HG03196 (cell line): ENCODE results near the gene AGO3.
"Not testable (repeated sequence)": the region's sequence is repeated elsewhere in the genome, so short reads cannot be mapped to it uniquely, and the experiment has no call there.

Source experiments
- ATAC-seq: cut with Tn5 transposase; IDR thresholded peaks from one replicate; pipeline ENCODE4 v1.9.1; 2021; ENCODE audit not compliant: unreplicated experiment

Gene AGO3

DNA sequence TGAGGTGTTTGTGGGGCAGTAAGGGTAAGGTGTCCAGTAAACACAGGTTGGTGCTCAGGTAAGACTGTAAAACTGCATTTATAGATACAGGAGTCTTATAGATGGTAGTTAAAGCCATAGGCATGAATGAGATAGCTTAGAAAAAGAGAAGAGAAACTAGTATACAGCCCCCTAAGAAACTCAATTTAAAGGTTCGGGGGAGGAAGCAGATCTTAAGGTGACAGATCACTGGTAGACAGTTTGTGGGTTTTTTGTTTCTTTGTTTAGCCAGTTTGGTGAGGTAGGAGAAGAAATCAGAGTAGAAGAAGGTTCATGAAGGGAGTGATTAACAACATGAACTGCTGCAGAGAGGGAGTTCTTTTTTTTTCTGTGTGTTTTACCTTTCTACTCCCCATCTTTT is 6.1 kb upstream of the AGO3 start:
- ATAC-seq, result no peak

DNA sequence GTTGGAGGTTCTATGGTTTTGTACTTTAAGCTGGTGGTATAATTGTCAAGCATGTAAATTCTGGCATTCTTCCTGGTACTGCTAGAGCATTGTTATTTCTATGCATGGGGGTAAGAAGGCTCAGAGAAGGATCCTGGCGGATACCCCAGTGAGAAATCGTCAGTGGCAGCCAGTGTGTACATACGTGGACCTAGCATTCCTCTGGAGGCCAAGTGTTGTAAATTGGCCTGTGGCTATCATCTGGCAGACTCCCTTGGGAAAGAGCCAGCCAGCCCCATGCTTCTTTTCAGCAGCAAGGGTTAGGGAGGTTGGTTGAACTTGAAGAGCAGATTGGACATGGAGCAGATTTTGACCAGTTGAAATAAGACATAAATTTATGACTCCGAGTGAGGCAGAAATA is 5.2 kb upstream of the AGO3 start:
- ATAC-seq, result no peak

DNA sequence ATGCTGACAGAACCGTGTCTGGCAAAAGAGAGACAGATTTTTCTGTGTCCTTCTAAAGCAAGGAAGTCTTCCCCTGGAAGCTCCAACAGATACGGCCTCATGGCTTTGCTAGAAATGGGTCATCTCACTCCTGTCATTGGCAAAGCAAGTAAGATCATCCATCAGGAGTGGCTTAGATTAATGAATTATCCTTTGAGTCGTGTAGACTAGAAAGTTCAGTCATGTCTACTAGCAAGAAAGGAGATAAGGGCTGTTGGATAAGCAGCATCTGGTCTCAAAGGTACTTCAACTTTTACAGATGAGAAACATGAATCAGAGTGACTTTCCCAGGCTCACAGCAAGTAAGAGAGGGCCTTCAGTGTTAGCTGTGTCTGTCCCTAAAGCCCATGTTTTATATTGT is 3.4 kb upstream of the AGO3 start:
- no peak for ATAC-seq

DNA sequence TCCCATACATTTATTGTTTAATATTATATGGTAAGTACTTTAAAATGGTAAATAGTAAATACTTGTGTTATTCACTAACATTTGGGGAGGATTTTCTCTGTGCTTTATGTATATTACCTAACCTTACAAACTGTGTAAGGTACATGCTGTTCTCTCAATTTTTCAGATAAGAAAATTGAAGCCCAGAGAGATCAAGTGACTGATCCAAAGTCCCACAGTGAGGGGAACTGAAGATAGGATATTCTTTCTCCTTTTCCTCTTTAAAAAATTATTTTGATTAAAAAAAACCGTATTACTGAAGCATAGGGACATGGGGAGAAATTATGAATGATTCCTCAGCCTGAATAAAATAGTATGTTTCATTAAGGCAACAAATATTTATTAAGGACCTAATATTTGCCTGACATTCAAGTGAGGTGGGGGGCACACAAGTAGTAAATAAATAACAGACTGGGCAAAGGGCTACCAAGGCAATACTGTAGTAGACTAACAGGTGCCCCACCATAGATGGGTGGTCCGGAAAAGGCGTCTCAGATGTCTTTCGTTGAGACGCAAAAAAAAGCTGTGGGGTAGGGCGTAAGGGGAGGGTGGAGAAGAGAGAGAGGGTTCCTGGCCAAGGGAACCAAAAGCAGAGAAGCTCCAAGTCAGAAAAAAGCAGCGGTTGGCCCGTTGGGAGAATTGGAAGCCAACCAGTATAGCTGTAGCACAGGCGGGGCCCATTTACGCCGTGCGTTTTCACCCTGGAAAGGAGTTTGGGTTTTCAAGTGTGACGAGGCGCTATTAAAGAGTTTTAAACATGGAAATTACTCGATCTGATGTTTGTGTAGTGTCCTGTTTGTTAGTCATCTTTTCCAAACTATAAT is 944 bp upstream of the AGO3 start:
- ATAC-seq, result no peak

DNA sequence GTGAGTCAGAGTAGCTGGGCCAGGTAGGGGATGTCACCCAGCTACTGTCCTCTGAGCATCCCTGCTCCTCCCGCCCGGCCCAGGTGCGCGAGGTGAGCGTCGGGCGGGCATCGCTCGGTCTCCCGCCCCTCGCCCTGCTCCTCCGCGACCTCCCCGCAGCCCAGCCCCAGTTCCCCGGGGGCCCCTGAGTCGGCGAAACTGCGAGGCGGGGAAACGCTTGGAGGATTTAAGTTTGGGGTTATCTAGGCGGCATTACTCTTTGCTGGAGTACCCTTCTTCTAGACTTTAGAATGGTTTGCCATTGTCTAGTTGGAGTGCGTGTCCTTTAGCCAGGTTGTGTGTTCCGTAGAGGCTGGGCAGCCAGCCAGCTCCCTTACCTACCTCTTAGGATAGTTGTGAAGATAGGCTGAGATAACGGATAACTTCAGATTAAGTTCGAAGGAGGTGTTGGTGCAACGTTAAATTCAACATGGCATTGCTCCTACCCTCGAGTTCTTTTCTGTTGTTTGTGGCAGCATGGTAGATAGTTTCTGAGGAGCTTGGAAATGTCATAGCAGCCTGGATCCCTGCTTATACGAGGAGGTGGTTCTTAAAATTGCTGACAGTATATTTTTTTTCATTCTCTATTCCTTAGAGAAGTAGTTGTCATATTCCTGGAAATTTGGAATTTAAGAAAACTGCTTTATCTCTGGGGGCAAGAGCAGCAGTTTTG is 697 bp downstream of the AGO3 start:
- peak; percentile 38 for ATAC-seq

DNA sequence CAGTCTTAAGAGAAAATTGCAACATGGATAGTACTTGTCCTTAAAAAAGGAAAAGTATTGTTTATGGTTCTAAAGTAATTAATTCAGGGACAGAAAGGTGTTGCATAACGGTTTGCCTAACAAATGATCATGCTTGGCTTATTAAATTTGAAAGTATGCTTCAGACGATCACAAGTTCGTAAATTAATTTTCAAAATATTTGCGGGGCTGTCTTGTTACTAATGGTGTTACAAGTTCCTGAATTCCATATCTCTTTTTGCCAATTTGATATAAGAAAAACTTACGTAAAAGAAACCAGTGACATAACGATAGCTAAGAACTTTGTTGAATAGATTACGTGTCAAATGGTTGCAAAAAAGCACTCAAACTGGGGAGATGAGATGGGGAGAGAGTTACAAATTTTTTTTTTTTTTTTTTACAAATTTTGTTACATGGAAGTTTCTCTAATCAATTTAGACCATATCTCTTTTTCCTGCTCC is 1.3 kb downstream of the AGO3 start:
- ATAC-seq, result no peak

DNA sequence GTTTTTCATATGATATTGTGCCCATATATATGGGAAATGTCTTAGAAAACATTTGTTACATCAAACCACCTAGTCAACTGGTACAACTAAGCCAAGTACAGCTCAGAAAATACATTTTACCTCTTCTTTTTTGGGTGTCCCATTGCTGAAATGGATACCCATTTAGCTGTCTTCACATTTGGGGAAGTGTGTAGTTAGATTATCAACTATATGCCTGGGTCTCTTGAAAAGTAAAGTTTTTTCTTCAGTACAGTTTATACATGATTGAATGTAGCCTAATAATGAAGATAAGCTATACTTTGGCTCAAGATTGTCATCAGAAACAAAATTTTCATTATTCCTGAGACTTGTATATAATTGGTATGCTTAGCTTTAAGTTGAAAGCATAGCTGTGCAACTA is 2.0 kb downstream of the AGO3 start:
- no peak for ATAC-seq

DNA sequence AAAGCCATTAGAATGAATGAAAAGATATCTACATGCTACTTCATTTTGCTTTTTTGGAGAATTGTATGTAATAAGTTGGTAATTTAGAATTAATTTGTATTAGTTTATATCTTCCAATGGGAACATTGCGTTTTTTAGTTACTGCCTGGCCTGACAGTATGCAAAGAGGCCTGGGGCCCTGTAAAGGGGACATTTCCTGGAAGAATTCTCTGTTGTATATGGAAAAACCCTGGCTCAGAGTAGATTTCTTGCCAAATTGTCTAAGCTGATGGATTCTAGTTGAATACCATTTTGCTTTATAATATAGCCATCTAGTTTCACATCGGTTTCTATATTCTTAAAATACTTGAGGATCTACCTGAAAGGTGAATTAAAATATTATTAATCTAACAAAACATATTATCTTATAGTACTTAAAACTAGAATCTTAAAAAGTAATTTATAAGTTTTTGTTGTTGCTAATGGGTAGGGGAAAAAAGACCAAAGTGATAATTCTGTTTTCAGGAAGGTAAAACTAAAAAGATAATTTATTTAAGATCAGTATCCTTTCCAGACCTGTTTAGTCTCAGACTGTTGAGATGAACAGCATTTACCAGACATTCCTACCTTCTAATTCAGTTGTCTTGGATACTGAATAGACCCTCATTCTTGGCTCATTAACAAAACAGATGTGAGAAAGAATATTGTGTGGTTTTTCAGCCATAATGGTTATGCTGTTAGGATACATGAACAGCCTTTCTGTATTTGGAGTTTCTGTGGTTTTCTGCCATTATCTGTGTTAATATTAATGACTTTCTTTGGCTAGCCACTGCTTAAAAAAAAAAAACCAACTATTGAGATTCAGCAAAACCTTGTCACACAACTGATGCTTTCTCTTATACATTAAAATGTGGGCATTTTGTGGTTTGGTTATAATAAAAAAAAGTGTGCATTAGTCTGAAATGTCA is 4.8 kb downstream of the AGO3 start:
- ATAC-seq, result no peak

DNA sequence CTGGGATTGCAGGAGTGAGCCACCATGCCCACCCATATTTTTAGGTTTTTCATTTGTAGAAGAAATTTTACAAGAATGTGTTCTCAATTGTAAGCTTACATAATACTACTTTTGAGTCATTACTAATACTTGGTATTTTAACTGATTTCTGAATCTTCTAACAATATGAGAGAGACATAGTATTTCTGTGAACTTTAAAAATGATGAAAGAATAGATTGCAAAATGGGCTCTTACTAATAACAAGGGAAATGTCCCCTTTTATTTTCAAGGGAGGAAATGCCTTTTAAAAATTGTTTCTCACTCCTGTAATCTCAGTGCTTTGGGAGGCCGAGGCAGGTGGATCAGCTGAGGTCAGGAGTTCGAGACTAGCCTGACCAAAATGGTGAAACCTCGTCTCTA is 5.9 kb downstream of the AGO3 start:
- no peak for ATAC-seq

DNA sequence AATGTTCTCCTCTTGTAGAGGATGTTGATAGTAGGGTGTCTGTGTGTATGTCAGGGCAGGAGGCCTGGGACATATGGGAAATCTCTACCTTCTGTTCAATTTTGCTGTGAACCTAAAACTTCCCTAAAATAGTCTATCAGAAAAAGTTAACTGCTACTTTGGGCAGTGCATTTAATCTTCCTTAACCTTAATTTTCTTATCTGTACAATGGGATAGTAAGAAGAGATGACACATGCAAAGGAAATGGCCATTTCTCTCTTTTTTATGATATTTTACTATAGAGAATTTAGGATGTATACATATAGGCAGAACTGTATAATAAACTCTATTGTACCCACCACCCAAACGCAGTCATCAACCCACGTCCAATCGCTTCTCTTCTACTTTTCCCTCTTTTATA is 8.6 kb downstream of the AGO3 start:
- ATAC-seq, result no peak

DNA sequence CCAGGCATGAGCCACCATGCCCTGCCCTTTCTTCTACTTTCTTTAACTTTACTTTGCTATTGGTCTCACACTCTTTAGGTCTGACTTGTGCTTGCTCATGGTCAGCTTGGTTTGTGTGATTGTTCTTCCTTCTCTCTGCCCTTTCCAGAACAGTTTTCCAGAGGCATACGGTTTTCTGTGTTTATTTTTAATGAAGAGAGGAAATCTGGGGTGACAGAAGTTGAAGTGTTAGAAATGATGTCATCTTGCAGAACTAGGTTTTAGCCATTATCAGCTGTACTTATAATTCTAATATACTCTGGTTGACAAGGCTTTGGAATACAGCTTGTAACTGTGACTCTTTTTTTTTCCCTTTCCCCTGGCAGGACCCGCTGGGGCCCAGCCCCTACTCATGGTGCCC is 14.4 kb downstream of the AGO3 start:
- no peak for ATAC-seq

DNA sequence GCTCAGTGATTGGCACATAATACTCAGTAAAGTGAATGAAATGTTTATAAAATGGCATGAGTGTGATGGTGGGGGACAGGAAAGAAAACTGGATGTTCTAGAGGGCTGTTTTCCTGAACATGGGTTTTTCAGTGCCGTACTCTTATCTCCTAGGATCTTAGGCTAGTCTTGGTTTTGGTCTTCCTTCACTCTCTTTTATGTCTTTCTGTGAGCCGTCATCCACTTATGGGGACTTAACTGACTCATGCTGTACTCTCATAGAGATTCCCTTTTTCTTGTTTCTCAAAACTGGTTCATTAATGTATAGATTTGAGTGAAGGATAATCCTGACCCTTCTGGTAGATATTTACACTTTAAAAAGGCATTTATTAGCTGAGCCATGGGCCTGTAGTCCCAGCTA is 16.6 kb downstream of the AGO3 start:
- no peak for ATAC-seq

DNA sequence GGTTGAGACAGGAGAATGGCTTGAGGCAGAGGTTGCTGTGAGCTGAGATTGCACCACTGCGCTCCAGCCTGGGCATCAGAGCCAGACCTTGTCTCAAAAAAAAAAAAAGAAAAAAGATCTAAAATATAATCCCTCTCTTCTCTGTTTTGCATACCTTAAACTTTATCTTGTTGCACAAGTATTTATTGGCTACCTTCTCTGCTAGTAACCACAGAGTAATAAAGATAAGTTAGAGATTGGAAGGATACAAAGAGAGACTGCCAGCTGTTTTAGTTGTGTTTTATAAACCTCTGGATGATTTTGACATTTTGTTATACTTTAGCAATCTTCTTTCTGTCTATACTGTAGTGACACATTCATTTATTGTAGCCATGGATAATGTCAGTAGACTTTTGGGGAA is 27.7 kb downstream of the AGO3 start:
- no peak for ATAC-seq

DNA sequence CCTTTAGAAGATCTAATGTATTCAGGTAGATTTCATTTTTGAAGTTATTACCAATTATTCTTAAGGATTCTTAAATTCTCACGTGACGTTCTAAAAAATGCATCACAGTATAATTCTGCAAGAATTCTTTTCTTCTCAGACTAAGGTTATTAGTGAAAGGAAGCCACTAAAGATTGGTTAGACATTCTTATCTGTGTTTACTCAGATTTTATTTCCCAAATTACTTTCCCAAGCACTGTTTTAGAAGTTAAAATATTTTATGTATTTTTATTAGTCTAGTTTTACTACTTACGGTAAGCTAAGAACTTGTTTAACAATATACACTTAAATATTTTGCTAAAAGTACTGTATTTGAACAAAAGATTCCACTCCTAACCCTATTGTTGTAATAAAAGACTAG is 28.4 kb downstream of the AGO3 start:
- ATAC-seq, result no peak

DNA sequence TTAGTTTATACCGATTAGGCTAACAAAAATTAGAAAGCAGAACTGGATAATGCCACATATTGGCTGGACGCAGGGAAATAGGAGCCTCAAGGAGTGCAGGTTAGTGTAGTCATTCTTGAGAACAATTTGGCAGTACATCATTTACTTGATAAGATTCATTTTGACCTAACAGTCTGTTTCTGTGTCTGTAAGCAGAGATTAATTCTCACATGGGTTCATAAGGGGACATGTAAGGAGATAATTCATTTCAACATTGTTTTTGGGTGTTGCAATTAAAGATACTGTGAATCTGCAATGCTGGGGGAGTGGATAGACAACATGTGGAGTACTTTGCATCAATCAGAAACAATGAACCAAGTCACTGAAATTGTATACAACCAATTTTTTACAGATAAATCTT is 32.0 kb downstream of the AGO3 start:
- no peak for ATAC-seq

DNA sequence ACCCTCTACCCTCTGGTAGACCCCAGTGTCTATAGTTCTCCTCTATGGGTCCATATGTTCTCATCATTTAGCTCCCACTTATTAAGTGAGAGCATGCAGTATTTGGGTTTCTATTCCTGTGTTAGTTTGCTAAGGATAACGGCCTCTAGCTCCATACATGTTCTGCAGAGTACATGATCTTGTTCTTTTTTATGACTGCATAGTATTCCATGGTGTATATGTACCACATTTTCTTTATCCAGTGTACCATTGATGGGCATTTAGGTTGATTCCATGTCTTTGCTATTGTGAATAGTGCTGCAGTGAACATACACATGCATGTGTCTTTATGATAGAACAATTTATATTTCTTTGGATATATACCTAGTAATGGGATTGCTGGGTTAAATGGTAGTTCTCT is 33.4 kb downstream of the AGO3 start:
- not testable (repeated sequence) for ATAC-seq

DNA sequence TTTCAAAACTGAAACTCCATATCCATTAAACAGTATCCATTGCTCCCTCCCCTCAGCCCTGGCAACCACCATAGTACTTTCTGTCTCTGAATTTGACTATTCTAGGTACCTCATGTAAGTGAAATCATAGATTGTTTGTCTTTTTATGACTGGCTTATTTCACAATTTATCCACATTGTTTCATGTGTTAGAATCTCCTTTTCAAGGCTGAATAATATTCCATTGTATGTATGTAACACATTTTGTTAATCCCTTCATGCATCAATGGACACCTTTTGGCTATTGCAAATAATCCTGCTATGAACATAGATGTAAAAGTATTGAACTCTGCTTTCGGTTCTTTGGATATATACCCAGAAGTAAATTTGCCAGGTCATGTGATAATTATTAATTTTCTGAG is 37.5 kb downstream of the AGO3 start:
- ATAC-seq, result no peak

DNA sequence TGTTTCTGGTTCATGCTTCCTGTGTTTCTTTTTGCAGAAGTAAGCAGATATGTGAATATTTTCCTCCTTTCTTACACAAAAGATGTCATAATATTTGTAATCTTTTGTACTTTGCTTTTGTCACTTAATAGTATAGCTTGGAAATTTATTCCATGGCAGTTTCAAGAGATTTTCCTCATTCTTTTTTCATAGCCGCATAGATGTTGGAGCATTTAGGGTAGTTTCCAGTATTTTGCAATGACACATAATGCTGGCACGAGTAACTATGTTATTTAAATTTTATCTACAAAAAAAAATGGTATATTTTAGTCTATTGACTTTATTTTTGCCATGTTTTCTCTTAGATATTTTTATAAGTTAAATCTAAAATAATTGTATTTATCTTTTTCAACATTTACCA is 40.7 kb downstream of the AGO3 start:
- ATAC-seq, result no peak

DNA sequence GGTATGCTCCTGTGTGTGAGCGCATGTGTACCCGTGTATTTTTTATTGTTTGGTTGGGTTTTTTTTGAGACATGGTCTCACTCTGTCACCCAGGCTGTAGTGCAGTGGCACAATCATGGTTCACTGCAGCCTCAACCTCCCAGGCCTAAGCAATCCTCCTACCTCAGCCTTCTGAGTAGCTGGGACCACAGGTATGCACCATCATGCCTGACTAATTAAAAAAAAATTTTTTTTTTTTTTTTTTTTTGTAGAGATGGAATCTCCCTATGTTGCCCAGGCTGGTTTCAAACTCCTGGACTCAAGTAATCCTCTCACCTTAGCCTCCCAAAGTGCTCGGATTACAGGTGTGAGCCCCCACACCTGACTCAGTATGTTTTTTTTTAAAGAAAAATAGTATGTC is 41.7 kb downstream of the AGO3 start:
- ATAC-seq, result not testable (repeated sequence)

DNA sequence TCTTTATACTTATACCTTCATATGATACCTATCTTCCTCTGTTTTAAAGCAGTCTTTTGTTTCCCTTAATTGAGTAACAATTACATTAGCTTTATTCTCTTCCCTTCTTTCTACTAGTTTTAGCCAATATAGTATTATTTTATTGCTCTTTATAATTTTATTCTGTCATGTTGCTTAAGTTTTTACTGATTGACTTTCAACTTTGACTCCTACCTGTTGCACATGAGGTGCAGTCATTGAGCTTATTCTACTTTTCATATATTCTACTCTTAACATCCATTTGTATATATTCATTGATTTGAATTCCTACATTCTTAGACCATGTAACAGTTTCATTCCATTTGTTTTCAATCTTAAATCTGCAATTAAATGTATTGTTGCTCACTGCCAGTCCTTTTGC is 49.2 kb downstream of the AGO3 start:
- no peak for ATAC-seq

DNA sequence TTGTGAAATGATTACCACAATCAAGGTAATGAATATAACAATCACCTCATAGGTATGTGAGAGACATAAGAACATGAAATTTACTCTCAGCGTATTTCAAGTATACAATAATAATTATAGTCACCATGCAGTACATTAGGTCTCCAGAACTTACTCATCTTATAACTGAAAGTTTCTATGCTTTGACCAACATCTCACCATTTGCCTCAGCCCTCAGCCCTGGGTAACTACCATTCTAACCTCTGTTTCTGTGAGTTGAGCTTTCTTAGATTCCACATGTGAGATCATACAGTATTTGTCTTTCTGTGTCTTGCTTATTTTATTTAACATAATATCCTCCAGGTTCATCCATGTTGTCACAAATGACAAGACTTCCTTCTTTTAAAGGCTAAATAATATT is 57.3 kb downstream of the AGO3 start:
- ATAC-seq, result no peak
